HG02610 (cell line): Measurements from ENCODE around the gene RPA1.
"Not testable (repeated sequence)": the region's sequence is repeated elsewhere in the genome, so short reads cannot be mapped to it uniquely, and the experiment has no call there.

ENCODE experiments used
- ATAC-seq: cut with Tn5 transposase; IDR thresholded peaks from one replicate; pipeline ENCODE4 v1.9.1; 2021; ENCODE audit warnings: mild to moderate bottlenecking, moderate library complexity; ENCODE audit not compliant: unreplicated experiment

Gene RPA1

GRCh38 chr17:1810450-1811103, 19.2 kb upstream of the RPA1 start:
- ATAC-seq: no peak

- no peak for ATAC-seq
Observed at GRCh38 chr17:1813088-1813487, 16.7 kb upstream of the RPA1 start.

GRCh38 chr17:1820528-1821252, 9.1 kb upstream of the RPA1 start:
- no peak for ATAC-seq

- ATAC-seq: no peak
Observed at GRCh38 chr17:1829216-1829591, 601 bp upstream of the RPA1 start.

- ATAC-seq: no peak
Observed at GRCh38 chr17:1830288-1830687, 483 bp downstream of the RPA1 start.

GRCh38 chr17:1834380-1835149, 4.8 kb downstream of the RPA1 start:
- peak; percentile 79 for ATAC-seq

DNA sequence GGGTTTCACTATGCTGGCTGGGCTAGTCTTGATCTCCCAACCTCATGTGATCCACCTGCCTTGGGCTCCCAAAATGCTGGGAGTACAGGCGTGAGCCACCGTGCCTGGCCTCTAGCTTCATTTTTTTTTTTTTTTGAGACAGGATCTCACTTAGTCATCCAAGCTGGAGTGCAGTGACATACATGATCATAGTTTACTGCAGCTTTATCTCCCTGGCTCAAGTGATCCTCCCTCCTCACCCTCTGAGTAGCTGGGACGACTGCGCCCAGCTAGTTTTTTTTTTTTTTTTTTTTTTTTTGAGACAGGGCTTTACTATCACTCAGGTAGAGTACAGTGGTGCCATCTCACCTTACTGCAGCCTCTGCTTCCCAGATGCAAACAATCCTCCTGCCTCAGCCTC, 9.7 kb downstream of the RPA1 start:
- ATAC-seq: no peak

- no peak for ATAC-seq
Observed at GRCh38 chr17:1843947-1844346, 14.1 kb downstream of the RPA1 start.

GRCh38 chr17:1847191-1847590, 17.4 kb downstream of the RPA1 start:
- no peak for ATAC-seq

DNA sequence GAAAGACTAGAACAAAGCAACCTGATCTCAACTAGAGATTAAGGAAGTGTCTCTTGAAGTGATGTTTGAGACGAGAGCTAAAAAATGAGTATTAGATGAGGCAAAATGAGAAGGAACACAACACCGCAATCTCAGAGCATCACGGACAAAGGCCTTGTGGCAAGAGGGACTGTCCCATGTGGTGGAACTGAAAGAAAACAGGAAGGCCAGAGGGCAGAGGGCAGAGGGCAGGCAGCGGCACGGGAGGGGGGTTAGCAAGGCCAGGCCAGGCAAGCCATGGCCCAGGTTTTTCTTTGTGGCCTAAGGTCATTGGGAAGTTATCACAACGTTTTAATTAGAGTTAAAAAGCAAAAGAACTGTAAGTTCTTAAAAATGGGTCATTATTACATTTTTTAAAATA, 22.5 kb downstream of the RPA1 start:
- ATAC-seq: no peak

DNA sequence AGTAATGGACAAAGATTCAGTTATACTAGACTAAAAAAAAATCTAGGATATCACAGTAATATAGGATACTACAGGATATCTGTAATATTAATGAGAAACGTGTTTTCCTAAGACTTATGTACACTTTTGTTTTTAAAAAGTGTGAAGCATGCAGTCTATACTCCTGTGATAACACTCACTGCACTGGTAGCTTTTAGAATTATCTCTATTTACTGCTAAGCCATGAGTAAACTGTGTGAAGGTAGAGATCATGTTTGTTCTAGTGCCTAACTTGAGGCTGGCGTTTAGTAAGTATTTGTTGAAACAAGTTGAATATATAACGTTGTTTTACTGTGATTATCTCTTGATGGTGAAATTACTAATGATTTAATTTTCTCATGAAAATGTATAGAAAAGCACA, 23.9 kb downstream of the RPA1 start:
- ATAC-seq: no peak

- ATAC-seq: not testable (repeated sequence)
Observed at GRCh38 chr17:1856462-1856861, 26.7 kb downstream of the RPA1 start.

DNA sequence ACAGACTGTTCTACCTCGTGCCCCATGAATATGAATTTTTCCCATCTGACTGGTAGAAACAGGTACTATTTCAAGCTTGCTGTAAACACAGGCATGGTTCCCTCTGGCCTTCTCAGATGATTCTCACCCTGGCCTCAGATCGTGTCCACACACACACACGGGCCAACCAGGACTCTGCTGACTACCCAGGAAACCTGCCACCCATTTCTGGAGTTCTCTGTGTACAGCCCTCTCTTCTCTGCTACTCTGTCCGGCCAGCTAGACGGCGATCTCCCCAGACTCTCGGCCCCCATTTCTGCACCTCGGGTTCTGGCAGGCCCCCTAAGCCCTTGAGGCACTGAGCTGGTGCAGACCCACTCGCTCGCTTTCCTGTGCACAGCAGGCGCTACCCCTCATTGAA, 31.2 kb downstream of the RPA1 start:
- no peak for ATAC-seq

GRCh38 chr17:1861391-1862010, 31.7 kb downstream of the RPA1 start:
- ATAC-seq: no peak

DNA sequence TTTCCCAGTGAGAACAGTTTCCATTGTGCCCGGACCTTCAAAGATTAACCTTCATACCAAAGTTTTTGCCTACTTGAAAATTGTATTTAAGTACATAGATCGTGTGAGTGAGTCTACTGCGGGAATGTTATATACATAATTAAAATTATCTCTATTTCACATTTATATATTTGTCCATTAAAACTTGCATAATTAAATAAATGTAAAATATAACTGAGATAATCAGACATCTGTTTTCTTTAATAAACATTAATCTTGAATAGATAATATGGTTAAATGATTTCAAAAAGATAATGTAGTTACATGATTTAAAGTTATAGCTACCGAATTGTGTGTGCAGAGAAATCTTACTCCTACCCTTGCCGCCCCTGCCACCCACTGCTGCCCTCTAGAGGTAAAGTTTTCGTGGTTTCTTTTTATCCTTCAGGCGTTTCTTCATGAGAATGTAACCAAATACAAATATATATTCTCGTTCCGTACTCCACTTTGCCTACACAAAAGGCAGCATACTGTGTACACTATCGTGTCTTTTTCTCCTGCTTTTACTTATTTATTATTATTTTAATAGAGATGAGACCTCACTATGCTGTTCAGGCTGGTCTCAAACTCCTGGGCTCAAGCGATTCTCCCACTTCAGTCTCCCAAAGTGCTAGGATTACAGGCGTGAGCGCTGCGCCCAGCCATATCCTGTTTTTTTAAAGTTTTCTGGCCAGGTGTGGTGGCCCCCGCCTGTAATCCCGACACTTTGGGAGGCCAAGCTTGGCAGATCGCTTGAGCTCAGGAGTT, 35.6 kb downstream of the RPA1 start:
- ATAC-seq: no peak

GRCh38 chr17:1867307-1867706, 37.5 kb downstream of the RPA1 start:
- ATAC-seq: no peak

DNA sequence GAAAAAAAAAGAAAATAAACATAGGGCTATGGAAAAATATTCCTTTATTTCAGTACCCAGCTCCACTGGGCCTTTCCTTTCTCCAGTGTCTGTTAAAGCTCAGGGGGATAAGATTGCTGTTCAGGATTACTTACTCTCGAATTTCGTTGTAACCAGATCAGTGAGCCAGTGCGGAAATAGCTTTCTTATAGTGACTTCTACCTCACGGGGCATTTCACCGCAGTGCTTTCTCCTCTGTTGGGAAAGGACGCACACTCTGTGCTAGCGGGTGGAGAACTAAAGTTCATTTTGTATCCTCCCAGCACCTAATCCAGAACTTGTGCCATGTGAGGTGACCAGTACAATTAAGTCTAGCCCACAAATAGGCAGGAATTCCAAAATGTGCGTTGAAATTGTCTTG, 38.3 kb downstream of the RPA1 start:
- ATAC-seq: no peak

DNA sequence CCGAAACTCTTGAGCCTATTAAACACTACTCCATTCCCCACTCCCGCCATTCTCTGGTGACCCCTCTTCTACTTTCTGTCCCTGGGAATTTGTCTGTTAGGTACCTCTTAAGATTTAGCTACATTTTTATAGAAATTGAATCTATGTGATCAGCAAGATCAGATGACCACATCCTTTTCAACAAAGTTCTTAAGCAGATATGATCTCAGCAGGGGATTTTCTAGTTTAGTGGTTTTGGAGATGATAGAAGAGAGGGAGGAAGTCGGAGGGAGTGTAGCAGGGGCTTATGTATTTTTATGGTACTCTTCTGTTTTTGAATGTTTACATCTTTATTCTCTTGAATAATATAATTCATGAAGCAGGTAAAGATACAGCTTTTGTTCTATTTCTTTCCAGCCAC, 40.8 kb downstream of the RPA1 start:
- no peak for ATAC-seq

DNA sequence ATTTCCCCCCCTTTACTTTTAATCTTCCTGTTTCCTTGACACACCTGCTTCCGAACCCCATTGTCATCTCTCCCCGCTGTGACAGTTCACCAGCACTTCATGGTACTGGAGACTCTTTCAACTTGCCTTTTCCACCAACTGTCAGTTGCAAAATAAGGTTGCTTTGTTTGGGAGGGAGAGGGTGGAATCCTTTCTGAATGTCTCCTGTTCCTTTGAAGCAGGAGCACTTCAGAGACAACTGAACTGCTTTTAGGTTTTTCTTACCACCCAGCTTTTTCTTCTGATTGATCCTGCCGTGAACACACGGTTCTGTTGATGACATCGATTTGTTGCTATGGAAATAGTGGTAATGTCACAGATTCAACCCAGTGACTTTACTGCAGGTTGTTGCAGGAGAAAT, 42.0 kb downstream of the RPA1 start:
- no peak for ATAC-seq

DNA sequence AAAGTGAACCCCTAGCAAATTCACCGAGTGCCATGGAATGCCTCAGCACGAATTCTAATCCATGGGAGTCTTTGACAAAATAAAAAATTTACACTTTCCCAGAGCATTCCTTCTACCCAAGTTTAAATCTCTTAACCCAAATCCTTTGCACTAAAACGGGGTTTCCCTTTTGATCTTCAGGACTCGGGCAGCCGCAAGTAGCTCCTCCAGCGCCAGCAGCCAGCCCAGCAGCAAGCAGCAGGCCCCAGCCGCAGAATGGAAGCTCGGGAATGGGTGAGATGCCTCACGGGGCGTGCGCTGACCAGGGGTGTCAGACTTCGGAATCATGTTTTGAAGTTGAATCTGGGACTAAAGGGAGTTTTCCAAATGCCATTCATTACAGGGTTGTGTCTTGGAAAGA, 42.4 kb downstream of the RPA1 start:
- ATAC-seq: no peak

GRCh38 chr17:1872976-1873375, 43.2 kb downstream of the RPA1 start:
- no peak for ATAC-seq
